Ovary (tissue), 10 donors: Measurements from ENCODE around the gene HNRNPLL. TPM values are rescaled to one million over a fixed set of nuclear protein-coding genes. Genes with fewer than 3 reads are reported as not detected.

Experiments
- DNase-seq, 5 donors: peaks; one replicate each; pipeline ENCODE4 v3.0.0-alpha.2; 2019 to 2020
- H3K27ac ChIP-seq, 2 donors: fragments of 200-600 bp; one replicate each; pipeline versions ENCODE4 v1.5.1 to v1.8.0; 2019 to 2022
- H3K27me3 ChIP-seq: fragments of 200-600 bp; one replicate; pipeline ENCODE4 v1.8.0; 2022
- H3K36me3 ChIP-seq: fragments of 200-600 bp; sonication (generic); one replicate; pipeline ENCODE4 v1.5.1; 2019
- H3K4me1 ChIP-seq: one replicate; pipeline ENCODE4 v1.8.1; 2013; ENCODE audit warnings: mild to moderate bottlenecking, moderate library complexity; ENCODE audit not compliant: insufficient read depth
- H3K4me3 ChIP-seq: fragments of 200-600 bp; sonication (generic); one replicate; pipeline ENCODE4 v1.5.1; 2017
- H3K9me3 ChIP-seq, 2 donors: fragments of 200-600 bp in 1 of 2; sonication (generic) in 1 of 2; one replicate each; pipeline versions ENCODE4 v1.5.1 to v1.8.1; 2013 to 2019; ENCODE audit warnings: mild to moderate bottlenecking in 1 of 2, moderate library complexity in 1 of 2
- CTCF ChIP-seq, 3 donors: fragments of 450-650 bp in 2 of 3; fragments of 200-600 bp in 1 of 3; IDR thresholded peaks; one replicate each; pipeline versions ENCODE4 v1.5.1 to v1.8.0; 2016 to 2022; ENCODE audit warnings: antibody characterized with exemption in 3 of 3, mild to moderate bottlenecking in 1 of 3
- EP300 ChIP-seq: sonication (generic); formaldehyde crosslinking; IDR thresholded peaks from one replicate; pipeline ENCODE4 v1.6.1; 2017; ENCODE audit warnings: antibody characterized with exemption
- POLR2A ChIP-seq: fragments of 450-650 bp; IDR thresholded peaks from one replicate; pipeline ENCODE4 v1.6.1; 2017; ENCODE audit warnings: antibody characterized with exemption, mild to moderate bottlenecking, moderate library complexity
- WGBS, 3 donors: extraction: QIAGEN DNeasy Blood & Tissue Kit in 1 of 3; methylation state at CpG; one replicate each; pipeline versions ENCODE4 v1.1.5 to v1.1.7; 2013 to 2017; 5-methylcytosine and 5-hydroxymethylcytosine counted together
- intact Hi-C, 4 donors: fragments of 100-400 bp; cut with DNase I; formaldehyde crosslinking; loops; one replicate each; pipeline versions ENCODE4 v1.11.0 to v1.15.1; 2022 to 2023
- long read RNA-seq, 3 donors: library from polyadenylated mRNA in 2 of 3; unstranded in 2 of 3; transcript quantifications; one replicate each; pipeline ENCODE4 v2.0.0 and lab custom pipeline, GENCODE V29; 2021 to 2026
- polyA plus RNA-seq, 2 donors: library from polyadenylated mRNA; stranded (reverse); fragments of 200-250 nt in 1 of 2; fragments of 350-450 nt in 1 of 2; fragmentation: Illumina TruSeq in 1 of 2; extraction: RNeasy Lipid Tissue Mini Kit (QIAGEN cat#74804) in 1 of 2; gene quantifications; one replicate each; pipeline ENCODE4 v1.2.3, GENCODE V29; 2013 to 2014
- total RNA-seq, 7 donors: library from RNA; depleted of rRNA in 2 of 7; stranded (reverse); fragments of >200 nt in 2 of 7; fragmentation: NEBNext Ultra II Directional in 3 of 7; extraction: Animal tissue kit (Norgen Biotek cat#: 25700) in 3 of 7; gene quantifications; one replicate each; pipeline versions ENCODE4 v1.1.0 to v1.2.4, GENCODE V29; 2016 to 2023
- donor health status: DM: no; HTN: no; CAD: no; lungs with moderate emphysema.
- donor health status: DM: no; HTN: no; CAD: no.
- donor health status: Bipolar disorder and iron deficiency.
- donor health status: DM: yes; HTN: yes; CAD: no.
- donor health status: DM: no; HTN: no; CAD: no.
- donor health status: DM: yes; HTN: yes; CAD: no.

The HNRNPLL gene
- total RNA-seq = 10 to 100 TPM; 46.9 to 59.2 (median 48.9) TPM
- 10 to 100 TPM; 19.1 to 40.3 TPM for polyA plus RNA-seq
- long read RNA-seq, donor 1, full-length matches to known transcripts = 32 of 39 reads
- long read RNA-seq, donor 1, partial matches to known transcripts = 3 of 39 reads
- long read RNA-seq, donor 1, other reads (novel, unspliced or antisense) = 4 of 39 reads
- long read RNA-seq, donor 2, partial matches to known transcripts = 19 of 39 reads
- long read RNA-seq, donor 2, other reads (novel, unspliced or antisense) = 20 of 39 reads
- long read RNA-seq, donor 3, full-length matches to known transcripts = 53 of 67 reads
- long read RNA-seq, donor 3, partial matches to known transcripts = 5 of 67 reads
- long read RNA-seq, donor 3, other reads (novel, unspliced or antisense) = 9 of 67 reads

- peak within 1 kb of the TSS; percentile 79 for H3K4me3 ChIP-seq
- H3K27me3 ChIP-seq = no peaks in the 10 kb centered on the region
- peak within 1 kb of the TSS; percentile 95 to 98 for H3K27ac ChIP-seq
- peak; percentile 98 to 99 (median 99) for DNase-seq
- H3K4me1 ChIP-seq = peaks cover 8% of the 10 kb centered on the region
- H3K9me3 ChIP-seq = no peaks in the 10 kb centered on the region
- TF ChIP-seq POLR2A (peak; percentile 97), CTCF (IDR thresholded peaks at IDR 0.05) (no peak), EP300 (peak; percentile 22)
- intact Hi-C loops = loop anchor here in 3 of 4 donors (10.0 kb wide), 3 partner anchors 122 to 228 kb away; partner anchors contain the start of gene ATL2 (in 1 of the 3)
- 0% methylated on average over 55 to 75 of the region's 75 CpGs for WGBS, 3 donors
- H3K36me3 ChIP-seq = no peaks in the 10 kb centered on the region
These were observed at the start of gene HNRNPLL for GRCh38 chr2:38602732-38603401. Gene HNRNPLL (minus strand): TSS chr2:38602928. CDS start chr2:38602626, 302 bp downstream.

- Histone ChIP-seq H3K4me1 (no peaks in the 10 kb centered on the region), H3K27ac (no peak overlapping the region), H3K9me3 (no peaks in the 10 kb centered on the region), H3K27me3 (no peaks in the 10 kb centered on the region), H3K4me3 (no peak overlapping the region), H3K36me3 (no peaks in the 10 kb centered on the region)
- no peak for DNase-seq
- TF ChIP-seq CTCF (IDR thresholded peaks at IDR 0.05) (no peak), EP300 (no peak), POLR2A (no peak)
- 83 to 91% (median 88%) methylated on average over 2 of the region's 2 CpGs for WGBS, 3 donors
- intact Hi-C loops = no loop called here
These were observed 48.0 kb upstream of the HNRNPLL start for GRCh38 chr2:38650717-38651116.

- TF ChIP-seq POLR2A (no peak), CTCF (IDR thresholded peaks at IDR 0.05) (no peak)
- 90 to 93% (median 91%) methylated on average over 6 of the region's 6 CpGs for WGBS, 3 donors
These were observed 47.3 kb upstream of the HNRNPLL start for GRCh38 chr2:38650012-38650411.

GRCh38 chr2:38649176-38649728, 46.5 kb upstream of the HNRNPLL start:
- Histone ChIP-seq H3K4me3 (no peak overlapping the region), H3K4me1 (no peaks in the 10 kb centered on the region), H3K9me3 (no peaks in the 10 kb centered on the region), H3K27me3 (no peaks in the 10 kb centered on the region), H3K27ac (no peak overlapping the region), H3K36me3 (no peaks in the 10 kb centered on the region)
- intact Hi-C loops = no loop called here
- TF ChIP-seq POLR2A (no peak), EP300 (no peak), CTCF (IDR thresholded peaks at IDR 0.05) (no peak)
- no peak for DNase-seq
- WGBS, 3 donors = 91 to 94% (median 94%) methylated on average over 12 of the region's 12 CpGs

More at GRCh38 chr2:38650012-38650411, 47.3 kb upstream of the HNRNPLL start:
- Histone ChIP-seq H3K36me3 (no peaks in the 10 kb centered on the region), H3K4me1 (no peaks in the 10 kb centered on the region), H3K9me3 (no peaks in the 10 kb centered on the region), H3K4me3 (no peak overlapping the region), H3K27ac (no peak overlapping the region), H3K27me3 (no peaks in the 10 kb centered on the region)
- intact Hi-C loops = no loop called here
- DNase-seq = no peak
